NCI-H2196 treated with DMSO at 0.1 percent for 48 hours (cell line): ENCODE measurements around the gene GFER.
"Not testable (repeated sequence)": the region's sequence is repeated elsewhere in the genome, so short reads cannot be mapped to it uniquely, and the experiment has no call there.

Experiments used
- DNase-seq: peaks from one replicate; lab custom pipeline; 2025; ENCODE audit not compliant: unreplicated experiment; lab: John Stamatoyannopoulos, UW

The GFER gene

DNA sequence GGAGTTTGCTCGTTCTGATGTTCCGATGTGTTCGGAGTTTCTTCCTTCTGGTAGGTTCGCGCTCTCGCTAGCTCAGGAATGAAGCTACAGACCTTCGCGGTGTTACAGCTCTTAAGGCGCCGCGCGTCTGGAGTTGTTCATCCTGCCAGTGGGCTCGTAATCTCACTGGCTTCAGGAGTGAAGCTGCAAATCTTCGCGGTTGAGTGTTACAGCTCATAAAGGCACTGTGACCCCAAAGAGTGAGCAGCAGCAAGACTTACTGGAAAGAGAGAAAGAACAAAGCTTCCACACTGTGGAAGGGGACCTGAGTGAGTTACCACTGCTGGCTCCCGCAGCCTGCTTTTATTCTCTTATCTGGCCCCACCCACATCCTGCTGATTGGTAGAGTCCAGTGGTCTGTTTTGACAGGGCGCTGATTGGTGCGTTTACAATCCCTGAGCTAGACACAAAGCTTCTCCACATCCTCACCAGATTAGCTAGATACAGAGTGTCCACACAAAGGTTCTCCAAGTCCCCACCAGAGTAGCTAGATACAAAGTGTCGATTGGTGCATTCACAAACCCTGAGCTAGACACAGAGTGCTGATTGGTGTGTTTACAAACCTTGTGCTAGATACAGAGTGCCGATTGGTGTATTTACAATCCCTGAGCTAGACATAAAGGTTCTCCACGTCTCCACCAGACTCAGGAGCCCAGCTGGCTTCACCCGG, 26.4 kb upstream of the GFER start:
- DNase-seq = not testable (repeated sequence)

- DNase-seq = not testable (repeated sequence)
Measured at GRCh38 chr16:1958143-1958491, 25.9 kb upstream of the GFER start.

GRCh38 chr16:1958715-1959268, 25.2 kb upstream of the GFER start:
- DNase-seq = no peak

DNA sequence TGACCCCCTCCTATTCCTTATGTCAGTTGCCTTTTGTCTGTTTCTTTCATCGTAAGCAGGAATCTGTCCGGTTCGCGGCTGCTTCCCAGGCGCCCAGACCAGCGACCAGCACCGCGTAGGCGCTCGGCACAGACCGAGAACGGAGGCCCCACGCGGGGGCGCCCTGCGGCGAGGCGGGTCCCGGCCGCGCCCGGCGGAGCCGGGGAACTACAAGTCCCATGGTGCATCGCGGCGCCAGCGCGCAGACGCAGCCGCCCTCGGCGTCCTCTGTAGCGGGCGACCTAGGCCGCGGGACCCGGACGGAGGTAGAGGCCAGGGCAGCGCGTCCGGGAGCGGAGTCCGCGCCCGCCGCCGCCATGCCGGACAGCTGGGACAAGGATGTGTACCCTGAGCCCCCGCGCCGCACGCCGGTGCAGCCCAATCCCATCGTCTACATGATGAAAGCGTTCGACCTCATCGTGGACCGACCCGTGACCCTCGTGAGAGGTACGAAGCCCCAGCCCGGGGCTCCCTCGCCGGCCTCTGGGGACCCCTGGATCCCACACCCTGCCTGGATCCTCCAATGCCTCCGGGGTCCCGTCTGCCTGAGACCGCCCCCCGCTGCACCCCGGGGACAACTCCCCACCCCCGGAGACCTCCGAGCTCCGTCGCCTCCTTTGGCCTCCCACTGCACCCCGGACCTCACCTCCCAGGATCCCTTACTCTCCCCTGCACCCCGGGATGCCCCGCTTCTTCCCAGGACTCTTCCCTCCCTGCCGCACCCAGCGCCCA, 24.5 kb upstream of the GFER start, which contains the start of gene NDUFB10:
NDUFB10 (plus strand) TSS at position 270 of the 771 bp plus-strand sequence; CDS start at position 357, 87 bp downstream.
- peak; percentile 64 for DNase-seq

DNA sequence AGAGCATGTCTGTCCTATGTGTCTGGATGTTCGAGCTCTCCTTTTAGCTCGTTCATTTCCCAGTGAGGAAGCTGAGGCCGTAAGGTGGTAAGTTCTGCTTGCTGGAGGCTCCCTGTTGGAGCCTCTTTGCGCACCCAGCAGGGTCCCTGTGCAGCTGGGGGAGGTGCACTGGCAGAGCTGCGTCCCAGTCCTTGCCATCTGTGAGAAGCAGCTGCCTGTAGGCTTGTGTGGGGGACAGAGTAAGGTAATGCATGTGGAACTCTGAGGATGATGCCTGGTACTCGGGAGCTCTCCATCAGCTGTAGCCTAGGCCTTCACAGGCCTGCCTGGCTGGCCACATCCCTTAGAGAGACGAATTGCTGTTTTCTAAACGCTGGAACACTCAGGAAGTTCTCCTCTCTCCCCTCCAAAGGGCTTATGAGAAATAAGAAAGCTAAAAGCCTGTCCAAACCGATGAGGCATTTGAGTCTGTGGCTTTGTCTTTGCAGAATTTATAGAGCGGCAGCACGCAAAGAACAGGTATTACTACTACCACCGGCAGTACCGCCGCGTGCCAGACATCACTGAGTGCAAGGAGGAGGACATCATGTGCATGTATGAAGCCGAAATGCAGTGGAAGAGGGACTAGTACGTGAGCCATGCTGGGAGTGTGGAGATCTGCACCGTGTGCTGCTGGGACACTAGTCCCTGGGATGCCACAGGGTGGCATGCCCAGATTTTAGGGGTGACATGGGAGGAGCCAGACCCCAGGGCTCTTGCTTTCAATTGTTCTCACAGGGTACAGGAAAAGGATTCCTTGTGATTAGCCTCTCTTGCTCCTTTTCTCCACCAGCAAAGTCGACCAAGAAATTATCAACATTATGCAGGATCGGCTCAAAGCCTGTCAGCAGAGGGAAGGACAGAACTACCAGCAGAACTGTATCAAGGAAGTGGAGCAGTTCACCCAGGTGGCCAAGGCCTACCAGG, 23.0 kb upstream of the GFER start:
- no peak for DNase-seq

DNA sequence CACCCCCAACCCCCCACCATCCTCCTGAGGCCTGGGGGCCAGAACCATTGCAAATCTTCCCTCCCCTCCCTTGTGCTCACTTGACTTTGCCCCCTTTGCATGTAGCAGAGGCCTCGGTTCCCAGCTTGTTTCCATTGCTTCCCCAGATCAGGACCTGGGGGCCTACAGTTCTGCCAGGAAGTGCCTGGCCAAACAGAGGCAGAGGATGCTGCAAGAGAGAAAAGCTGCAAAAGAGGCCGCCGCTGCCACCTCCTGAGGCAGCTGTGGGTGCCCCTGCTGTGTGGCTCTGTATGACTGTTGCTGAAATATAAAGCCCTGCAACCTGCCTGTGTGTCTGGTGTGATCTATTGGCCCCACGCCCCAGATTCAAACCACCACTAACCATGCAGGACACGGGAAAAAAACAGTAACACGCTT, 22.3 kb upstream of the GFER start:
- DNase-seq = no peak

DNA sequence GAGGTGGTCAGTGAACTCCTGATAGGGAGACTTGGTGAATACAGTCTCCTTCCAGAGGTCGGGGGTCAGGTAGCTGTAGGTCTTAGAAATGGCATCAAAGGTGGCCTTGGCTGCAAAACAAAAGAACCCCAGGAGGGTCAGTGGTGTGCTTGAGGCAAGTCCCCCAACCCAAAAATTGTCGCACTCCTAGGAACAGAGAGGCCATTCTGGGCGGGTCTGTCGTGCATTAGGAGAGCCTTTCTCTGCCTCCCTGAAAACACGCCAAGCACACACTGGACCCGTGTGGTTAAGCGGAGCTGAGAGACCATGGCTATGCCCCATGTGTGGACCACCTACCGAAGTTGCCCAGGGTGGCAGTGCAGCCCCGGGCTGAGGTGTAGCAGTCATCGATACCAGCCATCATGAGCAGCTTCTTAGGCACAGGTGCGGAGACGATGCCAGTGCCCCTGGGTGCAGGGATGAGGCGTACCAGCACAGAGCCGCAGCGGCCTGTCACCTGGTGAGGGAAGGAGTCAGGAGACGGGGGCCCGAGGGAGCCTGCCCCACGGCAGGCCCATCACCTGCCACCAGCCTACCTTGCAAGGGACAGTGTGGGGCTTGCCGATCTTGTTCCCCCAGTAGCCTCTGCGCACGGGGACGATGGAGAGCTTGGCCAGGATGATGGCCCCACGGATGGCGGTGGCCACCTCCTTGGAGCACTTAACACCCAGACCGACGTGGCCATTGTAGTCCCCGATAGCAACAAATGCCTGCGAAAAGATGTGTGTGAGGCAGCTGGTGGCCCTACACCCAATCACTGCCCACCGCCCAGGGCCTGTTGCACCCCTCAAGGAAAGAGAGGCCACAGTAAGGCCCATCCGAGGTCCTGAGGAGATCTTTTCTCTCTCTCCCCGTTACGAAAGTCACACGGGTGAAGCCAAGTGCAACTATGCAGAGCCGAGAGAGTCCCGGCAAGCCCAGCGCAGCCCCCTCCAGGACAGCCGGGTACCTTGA, 21.5 kb upstream of the GFER start:
- not testable (repeated sequence) for DNase-seq

DNA sequence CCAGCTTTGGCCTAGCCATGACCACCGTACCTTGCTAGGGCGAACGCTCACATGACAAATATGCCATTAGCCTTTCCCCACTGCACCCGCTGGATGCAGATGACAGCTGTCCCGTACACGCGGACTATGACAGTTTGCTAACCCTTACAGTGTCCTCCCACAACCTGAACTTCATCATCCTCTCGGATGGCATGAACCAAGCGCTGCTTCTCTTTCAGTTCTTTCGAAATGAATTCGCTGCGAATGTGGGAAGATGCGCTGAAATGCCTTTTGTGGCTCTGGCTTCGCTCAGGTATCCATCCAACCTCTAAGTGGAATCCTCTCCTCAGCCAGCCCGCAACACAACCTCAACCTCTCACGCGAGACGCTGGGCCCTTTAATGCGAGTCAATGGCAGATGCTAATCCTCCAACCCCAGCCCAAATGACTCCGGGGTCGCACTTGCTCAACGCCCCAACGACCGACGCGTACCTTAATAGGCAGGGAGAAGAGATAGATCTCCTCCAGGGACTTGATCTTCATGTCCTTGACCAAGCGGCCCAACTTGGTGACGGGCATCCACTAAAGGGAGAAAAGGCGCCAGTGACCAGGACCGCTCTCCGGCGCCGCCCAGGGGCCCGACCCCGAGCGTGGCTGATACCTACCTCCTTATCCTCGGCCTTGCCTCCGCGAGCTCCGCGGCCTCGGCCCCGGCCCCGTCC, 20.0 kb upstream of the GFER start:
- no peak for DNase-seq

DNA sequence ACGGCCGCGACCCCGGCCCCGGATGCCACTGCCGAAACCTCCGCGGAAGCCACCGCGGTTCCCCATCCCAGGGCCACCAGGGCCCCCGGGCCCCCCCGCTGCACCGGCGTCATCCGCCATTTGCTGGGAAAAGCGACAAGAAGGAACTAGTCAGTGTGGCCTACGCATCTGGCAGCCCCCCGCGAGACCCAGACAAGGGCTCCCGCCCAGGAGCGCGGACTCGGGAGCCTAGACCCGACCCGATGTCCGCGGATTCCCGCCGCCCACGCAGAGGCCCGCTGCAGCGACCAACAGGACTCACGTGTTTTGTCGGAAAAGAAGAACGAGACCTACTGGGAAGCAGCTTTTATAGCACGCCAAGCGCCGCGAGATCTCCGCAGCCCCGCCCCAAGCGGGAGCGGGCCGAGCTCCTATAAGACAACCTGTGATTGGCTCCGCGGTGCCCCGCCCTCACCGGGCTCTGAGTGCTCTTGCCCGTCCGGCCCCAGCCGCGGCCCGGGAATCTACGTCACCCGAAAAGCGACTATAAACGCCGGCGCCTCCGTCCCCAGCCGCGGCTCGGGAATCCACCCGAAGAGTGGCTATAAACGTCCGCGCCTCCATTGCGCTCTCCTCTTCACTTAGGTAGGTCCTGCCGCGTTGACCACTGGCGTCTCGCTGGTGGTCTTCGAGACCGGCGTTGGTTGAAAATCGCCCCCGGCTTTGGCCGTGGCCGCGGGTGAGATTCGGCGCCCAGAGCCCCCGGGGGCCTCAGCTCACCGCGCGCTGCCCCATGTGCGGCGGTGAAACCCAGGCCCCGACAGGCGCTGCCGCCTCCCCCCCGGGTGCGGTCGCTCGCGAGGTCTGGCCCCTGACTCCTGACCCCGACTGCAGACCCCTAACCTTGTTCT, 19.2 kb upstream of the GFER start, which contains the start of gene RPS2:
RPS2 (minus strand) TSS at position 321 of the 890 bp plus-strand sequence; CDS start at position 120, 201 bp downstream.
- DNase-seq = peak; percentile 94

- no peak for DNase-seq
Measured at GRCh38 chr16:1965396-1966001, 18.5 kb upstream of the GFER start.

DNA sequence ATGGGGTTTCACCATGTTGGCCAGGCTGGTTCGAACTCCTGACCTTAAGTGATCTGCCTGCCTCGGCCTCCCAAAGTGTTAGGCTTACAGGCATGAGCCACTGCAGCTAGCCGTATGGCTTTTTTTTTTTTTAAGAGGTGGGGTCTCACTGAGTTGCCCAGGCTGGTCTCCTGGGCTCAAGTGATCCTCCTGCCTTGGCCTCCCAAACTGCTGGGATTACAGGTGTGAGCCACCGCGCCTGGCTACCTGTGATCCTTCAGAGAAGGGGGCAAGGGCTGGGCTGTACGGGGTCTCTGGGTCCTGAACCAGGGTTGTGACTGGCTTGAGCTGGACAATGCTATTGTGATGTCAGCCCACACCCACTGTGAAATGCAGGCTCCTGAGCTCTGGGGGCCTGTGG, 17.5 kb upstream of the GFER start, which contains the start of gene RNF151:
RNF151 (plus strand) TSS at position 397 of the 400 bp plus-strand sequence. CDS start 26 bp downstream, outside the sequence.
- no peak for DNase-seq

DNA sequence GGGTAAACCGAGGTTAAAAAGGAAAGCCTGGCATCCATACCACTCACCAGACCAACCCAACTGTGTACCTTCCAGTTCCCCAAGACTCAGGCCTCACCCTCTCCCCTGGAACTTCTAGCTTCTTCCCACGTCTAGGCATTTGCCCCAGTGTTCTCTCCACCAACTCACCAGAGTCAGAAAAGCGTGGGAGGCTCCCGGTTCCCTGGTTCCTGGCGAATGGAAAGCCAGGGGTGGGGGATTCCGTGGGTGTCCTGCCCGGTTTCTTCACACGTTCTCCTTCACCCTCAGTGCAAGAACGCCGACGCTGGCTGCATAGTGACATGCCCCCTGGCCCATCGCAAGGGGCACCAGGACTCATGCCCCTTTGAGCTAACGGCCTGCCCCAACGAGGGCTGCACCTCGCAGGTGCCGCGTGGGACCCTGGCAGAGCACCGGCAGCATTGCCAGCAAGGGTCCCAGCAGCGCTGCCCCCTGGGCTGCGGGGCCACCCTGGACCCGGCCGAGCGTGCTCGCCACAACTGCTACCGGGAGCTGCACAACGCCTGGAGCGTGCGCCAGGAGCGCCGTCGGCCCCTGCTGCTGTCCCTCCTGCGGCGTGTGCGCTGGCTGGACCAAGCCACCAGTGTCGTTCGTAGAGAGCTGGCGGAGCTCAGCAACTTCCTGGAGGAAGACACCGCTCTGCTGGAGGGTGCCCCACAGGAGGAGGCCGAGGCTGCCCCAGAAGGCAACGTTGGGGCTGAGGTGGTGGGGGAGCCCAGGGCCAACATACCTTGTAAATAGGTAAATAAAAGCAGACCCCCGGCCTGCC, 15.6 kb upstream of the GFER start:
- no peak for DNase-seq

DNA sequence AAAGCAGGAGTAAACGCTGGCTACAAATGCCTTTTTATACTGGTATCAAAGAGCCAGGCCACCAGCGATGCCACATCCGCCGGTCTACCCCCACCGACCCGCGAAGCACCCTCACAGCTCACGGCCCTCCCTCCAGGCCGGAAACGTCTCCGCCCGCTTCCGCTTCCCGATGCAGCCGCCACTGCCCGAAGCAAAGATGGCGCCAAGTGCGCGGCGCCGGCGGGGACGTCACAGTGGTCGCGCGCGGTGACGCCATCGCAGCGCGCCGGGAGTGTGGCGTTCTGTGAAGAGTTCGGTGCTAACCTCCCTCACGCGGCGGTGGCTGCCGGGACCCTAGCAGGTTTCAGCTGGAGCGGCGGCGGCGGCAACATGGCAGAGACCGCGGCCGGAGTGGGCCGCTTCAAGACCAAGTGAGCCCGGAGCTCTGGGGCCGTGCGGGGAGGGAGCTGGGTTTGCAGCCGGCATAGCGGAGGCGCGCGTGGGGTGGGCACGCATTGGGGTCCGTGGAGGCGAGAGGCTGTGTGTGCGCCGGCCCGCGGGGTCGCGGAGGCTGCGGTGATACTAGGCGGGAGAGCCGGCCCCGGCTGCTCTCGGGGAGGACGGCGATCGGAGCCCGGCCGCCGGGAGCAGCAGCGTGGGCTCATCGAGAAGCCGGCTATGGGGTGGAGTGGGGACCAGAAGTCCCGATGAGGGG, 12.1 kb upstream of the GFER start, which contains the start of gene TBL3:
TBL3 (plus strand) TSS at position 258 of the 694 bp plus-strand sequence; CDS start at position 370, 112 bp downstream.
- peak; percentile 80 for DNase-seq

GRCh38 chr16:1972490-1972877, 11.5 kb upstream of the GFER start:
- no peak for DNase-seq

DNA sequence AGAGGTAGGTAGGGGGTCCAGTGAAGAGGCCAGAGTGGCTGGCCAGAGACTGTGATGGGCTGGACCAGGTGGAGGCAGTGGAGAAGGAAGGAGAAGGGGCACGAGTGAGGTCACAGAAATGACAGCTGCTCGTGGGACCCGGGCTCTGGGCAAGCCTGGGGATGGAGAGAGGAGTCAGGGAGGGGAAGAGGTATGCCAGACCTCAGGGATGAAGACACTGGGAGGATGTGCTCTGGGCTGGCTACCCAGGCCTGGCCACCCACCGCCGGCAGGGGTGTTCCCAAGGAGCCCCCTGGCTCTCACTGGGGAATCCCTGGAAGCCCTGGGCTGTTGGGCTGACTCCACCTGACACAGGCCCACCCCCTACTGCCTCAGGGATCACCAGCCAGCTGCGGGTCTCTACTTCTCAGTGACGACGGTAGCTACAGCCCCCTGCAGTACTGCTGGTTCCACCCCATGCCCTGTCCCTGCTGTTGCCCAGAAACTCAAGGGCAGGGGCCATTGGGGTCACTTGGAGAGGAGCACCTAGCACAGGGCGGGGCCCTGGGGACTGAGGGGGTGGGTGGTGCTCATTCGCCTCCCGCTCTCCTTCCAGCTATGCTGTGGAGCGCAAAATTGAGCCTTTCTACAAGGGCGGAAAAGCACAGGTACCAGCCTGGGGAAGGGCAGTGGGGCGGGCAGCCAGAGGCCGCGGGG, 10.4 kb upstream of the GFER start:
- DNase-seq = no peak
